GM10248 (cell line): ENCODE measurements around the gene CLNK.

Experiments
- CTCF ChIA-PET: fragments of 300-600 bp; sonication (Branson Sonifier 250); formaldehyde crosslinking; extraction: SDS; loops from one replicate; lab custom pipeline; 2021; ENCODE audit warnings: antibody characterized with exemption; lab: Yijun Ruan, JAX
- POLR2A ChIA-PET: fragments of 350-650 bp; sonication (Branson Sonifier 250); formaldehyde crosslinking; extraction: SDS; loops from one replicate; lab custom pipeline; 2020; ENCODE audit warnings: antibody characterized with exemption; lab: Yijun Ruan, JAX
- DNase-seq: peaks from one replicate; pipeline ENCODE4 v3.0.0; 2012; ENCODE audit errors: extremely low spot score
- TF ChIP-seq, protein P1 (sequence below): IDR thresholded peaks from 2 replicates; pipeline ENCODE4 v1.5.1; 2012; ENCODE audit warnings: mild to moderate bottlenecking, low read depth; ENCODE audit errors: extremely low read depth, missing control alignments, control extremely low read depth

The CLNK gene

DNA sequence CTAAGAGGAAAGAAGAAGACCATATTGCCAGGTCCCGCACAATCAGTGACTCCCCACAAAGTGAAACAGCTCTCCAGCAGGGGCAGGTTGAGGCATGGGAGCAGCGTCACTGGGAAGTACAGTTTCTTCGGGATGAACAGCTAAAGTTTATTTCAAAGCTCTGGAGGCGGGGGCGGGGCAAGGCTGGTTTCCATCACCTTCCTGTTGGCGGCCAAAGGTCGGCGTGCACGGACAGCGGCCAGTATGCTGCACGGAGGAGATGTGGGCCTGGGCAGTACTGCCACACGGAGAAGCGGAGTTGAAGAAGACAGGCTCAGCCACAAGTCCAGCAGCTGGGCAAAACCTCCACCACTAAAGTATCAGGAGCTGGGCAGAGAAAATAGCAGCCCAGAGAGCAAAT is 226.4 kb downstream of the CLNK start:
- POLR2A ChIA-PET: no interaction called here

DNA sequence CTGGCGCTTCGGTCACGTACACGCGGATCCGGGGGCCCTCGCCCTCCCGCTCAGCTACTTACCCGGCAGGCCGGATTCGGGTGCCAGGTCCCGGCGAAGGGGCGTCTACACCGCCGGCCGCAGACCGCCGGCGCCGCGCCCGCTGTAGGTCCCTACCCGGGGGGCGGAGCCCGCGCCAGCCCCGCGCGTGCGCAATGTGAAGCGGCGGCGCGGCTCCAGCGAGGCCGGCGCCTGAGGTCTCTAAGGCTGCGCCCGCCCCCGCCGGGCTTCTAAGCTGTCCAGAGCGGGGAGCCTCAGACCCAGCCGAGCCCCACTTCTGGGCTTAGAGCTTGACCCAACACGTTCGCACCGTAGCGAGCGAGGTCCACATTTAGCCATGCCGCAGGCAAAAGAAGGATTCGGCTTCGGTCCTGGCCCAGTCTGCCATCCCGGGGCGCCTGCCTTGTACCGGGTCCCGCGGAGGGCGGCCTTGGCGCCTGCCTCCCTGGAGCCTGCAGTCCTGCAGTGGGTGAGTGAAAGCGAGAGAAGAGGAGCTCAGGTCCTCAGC is 227.2 kb downstream of the CLNK start, which contains the start of gene ZNF518B:
TSS of gene ZNF518B (minus strand) at position 172 of the 547 bp plus-strand sequence. CDS start 11,098 bp downstream, outside the sequence.
- DNase-seq: peak; percentile 92
- CTCF ChIA-PET: interaction anchor here (0.9 to 1.9 kb wide), 2 partner anchors 12 to 142 kb away, joined by 3 to 5 read pairs; no protein-coding TSS in a partner anchor

More for the DNA sequence above, 226.4 kb downstream of the CLNK start:
- TF ChIP-seq, protein P1, sequence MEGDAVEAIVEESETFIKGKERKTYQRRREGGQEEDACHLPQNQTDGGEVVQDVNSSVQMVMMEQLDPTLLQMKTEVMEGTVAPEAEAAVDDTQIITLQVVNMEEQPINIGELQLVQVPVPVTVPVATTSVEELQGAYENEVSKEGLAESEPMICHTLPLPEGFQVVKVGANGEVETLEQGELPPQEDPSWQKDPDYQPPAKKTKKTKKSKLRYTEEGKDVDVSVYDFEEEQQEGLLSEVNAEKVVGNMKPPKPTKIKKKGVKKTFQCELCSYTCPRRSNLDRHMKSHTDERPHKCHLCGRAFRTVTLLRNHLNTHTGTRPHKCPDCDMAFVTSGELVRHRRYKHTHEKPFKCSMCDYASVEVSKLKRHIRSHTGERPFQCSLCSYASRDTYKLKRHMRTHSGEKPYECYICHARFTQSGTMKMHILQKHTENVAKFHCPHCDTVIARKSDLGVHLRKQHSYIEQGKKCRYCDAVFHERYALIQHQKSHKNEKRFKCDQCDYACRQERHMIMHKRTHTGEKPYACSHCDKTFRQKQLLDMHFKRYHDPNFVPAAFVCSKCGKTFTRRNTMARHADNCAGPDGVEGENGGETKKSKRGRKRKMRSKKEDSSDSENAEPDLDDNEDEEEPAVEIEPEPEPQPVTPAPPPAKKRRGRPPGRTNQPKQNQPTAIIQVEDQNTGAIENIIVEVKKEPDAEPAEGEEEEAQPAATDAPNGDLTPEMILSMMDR: no peak
- DNase-seq: no peak
- CTCF ChIA-PET: interaction anchor here (0.9 to 1.9 kb wide), 2 partner anchors 12 to 141 kb away, joined by 3 to 5 read pairs; no protein-coding TSS in a partner anchor

DNA sequence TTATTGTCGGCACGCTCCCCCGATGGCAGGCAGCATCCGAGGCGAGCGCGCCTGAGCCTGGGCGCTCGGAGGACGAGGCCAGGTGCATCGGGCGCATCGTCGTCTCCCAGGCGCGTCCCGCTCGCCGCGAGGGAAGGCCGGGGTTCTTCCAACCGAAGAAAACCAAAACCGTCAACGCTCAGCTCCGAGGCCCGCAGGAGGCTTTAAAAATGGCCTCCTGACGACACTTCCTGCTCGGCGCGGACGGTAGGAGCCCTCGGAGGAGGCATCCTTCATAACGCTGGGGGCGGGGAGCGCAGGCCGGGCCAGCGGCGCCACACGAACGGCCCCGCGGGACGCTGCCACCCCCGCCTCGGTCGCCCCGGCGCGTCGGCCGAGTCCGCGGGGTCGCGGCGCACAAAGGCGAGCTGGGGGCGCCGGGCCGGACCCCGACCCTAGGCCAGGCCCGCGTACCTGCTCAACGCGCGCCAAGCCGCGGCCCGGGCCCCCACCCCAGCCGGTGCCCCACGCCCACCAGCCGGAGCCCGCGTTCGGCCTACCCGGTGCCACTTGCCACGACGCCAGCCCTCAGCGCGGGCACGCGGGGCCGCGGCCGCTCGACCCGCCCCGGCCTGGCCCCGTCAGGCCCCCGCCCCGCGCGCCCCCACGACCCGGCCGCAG is 227.8 kb downstream of the CLNK start:
- POLR2A ChIA-PET: interaction anchor here (1.1 kb wide), 1 partner anchor 339 kb away, joined by 6 read pairs; no protein-coding TSS in a partner anchor
- CTCF ChIA-PET: interaction anchor here (1.9 kb wide), 1 partner anchor 143 kb away, joined by 5 read pairs; no protein-coding TSS in a partner anchor
- TF ChIP-seq, protein P1: no peak
- peak; percentile 74 for DNase-seq

More for the DNA sequence above, 227.2 kb downstream of the CLNK start, which contains the start of gene ZNF518B:
- POLR2A ChIA-PET: interaction anchor here (1.1 kb wide), 1 partner anchor 340 kb away, joined by 6 read pairs; no protein-coding TSS in a partner anchor
- TF ChIP-seq, protein P1: no peak

DNA sequence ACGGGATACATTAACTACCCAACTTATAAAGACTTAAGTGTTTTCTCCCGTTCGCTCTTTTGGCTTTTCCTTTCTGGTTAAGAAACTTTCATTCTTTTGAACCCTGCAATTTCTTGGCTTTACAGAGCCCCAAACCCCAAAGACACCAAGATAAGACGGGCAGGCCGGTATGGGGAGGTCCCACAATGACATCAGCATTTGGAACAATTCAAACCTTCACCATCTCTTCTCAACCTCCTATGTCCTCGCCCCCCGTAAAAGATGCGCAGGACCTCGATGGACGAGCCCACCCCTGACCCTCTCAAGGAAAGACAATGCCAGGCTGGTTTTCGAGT is 228.3 kb downstream of the CLNK start:
- ChIA-PET POLR2A (interaction anchor here (1.1 kb wide), 1 partner anchor 338 kb away, joined by 6 read pairs; no protein-coding TSS in a partner anchor), CTCF (interaction anchor here (1.9 kb wide), 1 partner anchor 143 kb away, joined by 5 read pairs; no protein-coding TSS in a partner anchor)
- DNase-seq: no peak
- TF ChIP-seq, protein P1: no peak

DNA sequence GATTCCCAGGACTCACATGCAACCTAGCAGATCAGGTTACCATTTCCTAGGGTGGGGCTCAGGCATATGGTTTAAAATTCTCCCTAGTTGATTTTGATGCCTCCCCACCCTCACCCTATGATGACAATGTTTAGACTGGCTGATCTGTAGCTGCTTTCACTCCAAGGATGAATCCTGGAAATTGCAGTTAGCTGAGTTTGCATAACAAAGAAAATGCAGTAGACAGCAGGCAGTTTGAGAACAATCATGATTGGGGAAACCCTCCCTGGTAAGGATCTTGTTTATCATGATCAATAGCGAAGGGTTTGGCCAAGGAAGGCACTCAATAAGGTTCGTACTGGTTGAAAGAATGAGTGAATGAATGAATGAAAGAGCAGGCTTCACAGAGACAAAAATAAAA is 229.4 kb downstream of the CLNK start:
- TF ChIP-seq, protein P1: no peak
- POLR2A ChIA-PET: no interaction called here

DNA sequence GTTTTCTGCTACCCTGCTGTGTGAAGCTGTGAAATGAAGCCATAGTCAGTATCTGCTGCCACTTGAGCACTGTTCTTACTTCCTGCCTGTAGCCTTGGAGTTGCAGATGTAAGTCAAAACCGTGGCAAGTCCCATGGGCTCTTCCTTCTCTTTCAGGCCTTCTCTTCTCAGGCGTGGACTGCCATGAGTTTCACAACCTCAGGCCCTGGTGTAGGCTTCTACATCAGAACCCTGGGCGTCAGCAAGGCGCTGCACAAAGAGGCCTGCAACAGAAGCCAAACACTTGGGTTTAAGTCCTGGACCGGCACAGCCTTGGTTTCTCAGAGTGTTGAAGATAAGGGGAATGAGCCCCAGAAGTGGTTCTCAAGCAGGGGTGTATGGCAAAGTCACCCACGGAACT is 229.8 kb downstream of the CLNK start:
- no peak for DNase-seq
- CTCF ChIA-PET: interaction anchor here (1.6 kb wide), 1 partner anchor 10 kb away, joined by 4 read pairs; no protein-coding TSS in a partner anchor
- TF ChIP-seq, protein P1: no peak
- POLR2A ChIA-PET: no interaction called here

More for the DNA sequence above, 229.4 kb downstream of the CLNK start:
- CTCF ChIA-PET: interaction anchor here (1.6 kb wide), 1 partner anchor 10 kb away, joined by 4 read pairs; no protein-coding TSS in a partner anchor
- DNase-seq: no peak
